Stimulated activated naive CD4-positive, alpha-beta T cell treated with Interleukin-2 at 50 U/mL for 16 hours (primary cell): ENCODE data around the gene CDC37L1.

Experiments
- DNase-seq: peaks from one replicate; lab custom pipeline; 2025; lab: John Stamatoyannopoulos, UW

Gene CDC37L1

DNA sequence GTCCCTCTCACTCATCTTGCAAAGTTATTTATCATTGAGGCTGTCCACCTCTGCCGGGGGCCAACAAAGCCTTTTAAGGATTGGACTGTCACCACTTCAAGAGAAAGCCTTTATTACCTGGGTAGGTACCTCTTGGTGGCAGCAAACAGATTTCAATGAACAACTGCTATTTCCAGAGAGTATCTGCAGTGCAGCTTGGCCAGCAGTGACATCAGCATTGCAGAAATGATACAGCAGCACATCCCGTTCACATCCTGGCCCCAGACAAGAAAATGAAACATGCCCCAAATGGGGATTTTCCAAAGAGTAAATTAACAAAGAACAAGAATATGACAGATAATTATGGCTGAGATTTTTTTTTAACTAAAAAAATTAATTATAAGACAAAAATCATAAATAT is 10.8 kb upstream of the CDC37L1 start:
- DNase-seq: no peak

DNA sequence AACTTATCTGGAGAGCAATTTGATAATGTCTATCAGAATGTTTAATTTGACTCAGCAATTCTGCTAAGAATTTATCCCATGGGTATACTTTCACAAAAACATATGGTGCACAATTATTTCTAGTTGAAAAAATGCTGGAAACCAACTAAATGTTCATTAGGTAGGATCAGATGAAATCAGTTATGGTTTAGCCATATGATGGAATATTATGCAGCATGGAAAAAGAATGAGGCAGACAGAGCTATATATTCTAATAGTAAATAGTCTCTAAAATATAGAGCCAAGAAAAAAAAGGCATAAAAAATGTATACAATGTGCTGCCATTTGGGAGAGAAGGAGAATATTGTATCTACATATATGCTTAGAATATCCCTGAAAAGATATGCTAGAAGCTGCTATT is 9.5 kb upstream of the CDC37L1 start:
- no peak for DNase-seq

DNA sequence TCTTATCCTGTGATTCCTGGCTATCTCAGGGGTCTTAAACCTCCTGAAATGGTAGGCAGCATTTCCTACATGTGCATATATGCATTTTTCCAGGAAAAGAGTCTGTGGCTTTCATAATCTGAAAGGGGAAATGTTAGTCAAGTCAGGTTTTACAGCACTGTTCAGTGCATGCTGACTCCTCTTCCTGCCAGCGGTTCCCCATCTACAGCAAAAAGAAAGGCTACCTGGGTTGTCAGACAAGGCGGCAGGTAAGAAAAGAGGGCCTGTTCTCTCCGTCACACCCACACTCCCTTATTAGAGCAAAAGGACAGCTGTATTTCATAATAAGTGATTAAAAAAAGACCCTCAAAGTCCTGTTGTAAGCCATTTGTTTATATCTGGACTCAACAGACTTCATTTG is 8.8 kb upstream of the CDC37L1 start:
- no peak for DNase-seq

DNA sequence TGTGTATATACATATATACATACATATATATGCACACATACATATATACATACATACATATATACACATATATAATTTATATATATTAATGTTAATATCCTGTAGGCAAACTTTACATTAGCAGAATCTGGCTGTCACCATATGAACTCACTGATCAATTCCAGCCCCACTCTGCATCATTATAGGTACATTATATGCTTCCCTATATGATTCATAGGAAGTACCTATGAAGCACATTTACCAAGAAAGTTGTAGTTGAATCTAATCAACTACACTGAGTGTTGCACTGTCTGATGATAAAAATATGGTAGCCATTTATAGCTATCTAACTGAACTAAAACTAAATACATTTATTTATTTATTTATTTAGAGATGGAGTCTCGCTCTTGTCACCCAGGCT is 7.6 kb upstream of the CDC37L1 start:
- DNase-seq: no peak

DNA sequence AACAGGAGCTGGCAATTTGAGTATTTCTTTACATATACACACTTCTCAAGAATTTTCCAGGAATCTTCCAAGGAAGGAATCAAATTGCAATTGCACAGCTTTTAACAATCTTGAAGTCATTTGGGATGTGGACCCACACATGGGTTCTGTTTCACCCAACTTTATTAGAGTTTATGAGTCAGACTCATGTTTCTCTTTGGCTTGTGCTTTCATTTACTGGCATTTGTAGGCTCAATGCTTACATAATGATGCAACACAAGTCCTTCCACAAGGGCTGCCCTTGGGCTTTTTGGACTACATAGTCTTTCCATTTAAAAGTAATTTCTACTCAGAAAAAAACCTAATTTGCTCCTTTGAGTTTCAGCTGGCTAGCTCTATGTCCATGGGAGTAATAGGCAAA is 4.6 kb upstream of the CDC37L1 start:
- no peak for DNase-seq

DNA sequence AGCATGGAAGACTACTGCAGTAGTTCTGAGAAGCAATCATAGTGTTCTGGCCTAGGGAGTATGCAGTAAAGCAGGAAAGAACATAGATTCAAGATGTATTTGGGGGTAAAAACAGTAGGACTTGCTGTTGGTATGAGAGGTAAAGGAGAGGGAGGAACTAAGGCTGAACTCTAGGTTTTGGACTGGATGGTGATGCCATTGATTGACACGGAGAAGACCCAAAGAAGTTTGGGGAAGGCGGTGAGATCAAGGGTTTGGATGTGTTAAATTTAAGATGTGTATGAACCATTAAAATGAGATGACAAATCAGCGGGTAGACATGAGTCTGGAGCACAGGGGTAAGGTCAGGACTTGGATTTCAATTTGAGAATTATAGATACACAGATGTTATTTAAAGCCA is 2.0 kb upstream of the CDC37L1 start:
- no peak for DNase-seq

DNA sequence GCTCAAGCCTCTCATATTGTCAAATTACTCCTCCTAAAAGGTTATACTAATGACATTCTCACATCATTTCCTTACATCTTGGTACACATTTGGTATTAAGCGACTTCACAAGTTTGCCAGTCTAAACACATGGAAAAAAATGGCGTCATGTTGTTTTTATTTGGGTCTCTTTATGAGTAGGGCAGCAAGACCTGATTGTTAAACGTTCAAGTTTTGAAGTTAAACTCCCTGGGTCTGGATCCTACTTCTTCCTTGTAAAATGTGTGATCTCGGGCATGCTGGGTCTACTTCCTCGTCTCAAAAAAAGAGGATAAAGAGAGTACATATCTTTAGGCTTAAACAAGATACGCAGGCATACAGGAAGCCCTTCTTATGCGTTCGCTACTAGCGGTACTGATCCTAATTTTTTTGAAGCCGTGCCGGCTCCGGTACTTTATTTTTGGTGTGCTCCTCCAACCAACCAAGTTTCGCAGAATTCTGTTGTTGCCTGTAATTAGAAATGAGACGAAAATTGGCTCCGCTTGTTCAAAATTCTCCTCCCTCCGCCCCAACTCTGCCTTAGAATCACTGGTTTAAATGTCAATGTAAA is 596 bp upstream of the CDC37L1 start:
- DNase-seq: no peak

DNA sequence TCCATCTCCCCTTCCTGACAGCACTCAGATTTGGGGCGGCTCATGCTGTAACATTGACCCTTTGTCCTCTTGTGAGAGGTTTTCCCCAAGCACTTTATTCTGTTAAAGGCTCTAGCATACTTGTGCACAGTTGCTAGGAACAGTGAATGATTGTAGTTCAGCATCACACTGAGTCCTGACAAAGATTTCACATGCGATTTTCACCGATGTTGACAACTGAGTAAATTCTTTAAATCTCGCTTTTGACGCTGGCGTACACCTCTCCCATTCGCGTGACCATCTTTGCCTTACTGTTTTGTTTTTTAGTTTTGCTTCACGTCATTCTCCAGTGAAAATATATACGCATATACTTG is 780 bp downstream of the CDC37L1 start:
- no peak for DNase-seq

DNA sequence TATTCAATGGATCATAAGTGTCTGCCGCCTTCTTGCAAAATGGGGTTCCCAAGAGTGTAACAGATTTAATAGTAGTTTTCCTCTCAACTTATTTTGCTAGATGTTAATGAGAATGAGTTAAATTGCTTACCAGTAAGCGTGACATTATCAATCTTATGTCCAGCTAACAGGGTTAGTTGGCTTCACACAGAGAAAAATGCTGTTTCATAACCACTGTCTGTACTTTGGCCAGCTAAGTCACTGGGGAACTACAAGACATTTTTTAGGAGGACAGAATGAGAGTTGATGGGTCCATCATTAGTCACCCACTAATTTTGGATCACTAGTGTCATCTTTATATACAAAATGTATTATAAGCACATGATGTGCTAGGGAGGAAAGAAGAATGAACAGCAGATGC is 1.4 kb downstream of the CDC37L1 start:
- DNase-seq: no peak

DNA sequence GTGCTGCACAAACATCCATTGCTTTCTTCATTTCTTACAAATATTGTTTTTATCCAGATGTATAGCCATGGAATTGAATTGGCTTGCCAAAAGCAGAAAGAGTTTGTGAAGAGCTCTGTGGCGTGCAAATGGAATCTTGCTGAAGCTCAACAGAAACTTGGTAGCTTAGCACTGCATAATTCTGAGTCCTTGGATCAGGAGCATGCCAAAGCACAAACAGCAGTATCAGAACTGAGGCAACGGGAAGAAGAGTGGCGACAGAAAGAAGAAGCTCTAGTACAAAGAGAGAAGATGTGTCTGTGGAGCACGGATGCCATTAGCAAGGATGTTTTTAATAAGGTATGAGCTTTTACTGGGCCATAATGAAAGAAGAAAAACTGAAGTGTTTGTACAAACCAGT is 5.5 kb downstream of the CDC37L1 start:
- DNase-seq: no peak

DNA sequence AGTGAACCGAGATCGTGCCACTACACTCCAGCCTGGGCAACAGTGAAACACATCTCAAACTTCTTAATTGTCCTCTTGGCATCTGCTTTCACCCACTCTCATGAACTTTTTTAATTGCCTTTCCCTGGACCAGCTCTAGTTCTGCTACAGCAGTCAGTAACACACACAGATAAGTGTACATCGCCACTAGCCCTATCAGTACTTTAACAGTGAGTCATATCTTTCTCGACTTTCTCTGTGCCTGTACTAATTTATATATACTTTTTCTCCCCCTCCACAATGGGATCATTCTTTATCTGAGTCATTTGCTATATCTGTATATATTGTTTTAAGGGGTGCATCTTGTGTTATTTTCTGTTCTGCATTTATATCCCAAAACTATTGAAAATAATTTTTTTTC is 6.7 kb downstream of the CDC37L1 start:
- no peak for DNase-seq

DNA sequence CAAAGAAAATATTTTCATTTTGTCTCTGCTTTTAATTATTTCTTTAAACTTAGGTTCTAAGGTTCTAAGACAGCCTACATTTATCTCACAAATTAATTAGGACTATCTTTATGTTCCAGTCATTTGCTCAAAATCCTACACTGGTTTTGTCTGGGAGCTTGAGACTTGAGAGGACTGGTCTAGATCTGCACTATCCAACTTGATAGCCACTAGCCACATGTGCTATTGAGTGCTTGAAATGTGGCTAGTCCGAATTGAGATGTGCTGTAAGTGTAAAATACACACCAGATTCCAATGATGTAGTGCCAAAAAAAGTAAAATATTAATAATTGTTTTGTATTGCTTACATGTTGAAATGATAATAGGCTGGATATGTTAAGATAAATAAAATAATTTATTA is 7.2 kb downstream of the CDC37L1 start:
- DNase-seq: no peak

DNA sequence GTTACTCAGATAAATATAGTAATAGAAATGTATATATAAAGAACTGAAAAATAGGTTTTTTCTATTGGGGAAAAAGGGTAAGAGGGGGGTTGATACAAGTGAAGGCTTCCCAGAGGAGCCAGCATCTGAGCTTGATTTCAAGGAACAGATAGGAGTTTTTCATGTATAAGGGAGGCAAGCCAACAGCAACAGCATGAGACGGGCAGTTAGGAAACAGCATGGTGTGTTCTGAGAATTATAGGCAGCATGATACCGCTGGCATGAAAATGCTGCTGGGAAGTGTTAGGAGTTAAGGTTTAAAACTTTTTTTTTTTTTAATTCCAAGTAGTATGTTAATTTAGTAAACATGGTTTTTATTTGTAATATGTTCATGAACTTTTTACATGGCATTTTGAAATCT is 9.7 kb downstream of the CDC37L1 start:
- no peak for DNase-seq

DNA sequence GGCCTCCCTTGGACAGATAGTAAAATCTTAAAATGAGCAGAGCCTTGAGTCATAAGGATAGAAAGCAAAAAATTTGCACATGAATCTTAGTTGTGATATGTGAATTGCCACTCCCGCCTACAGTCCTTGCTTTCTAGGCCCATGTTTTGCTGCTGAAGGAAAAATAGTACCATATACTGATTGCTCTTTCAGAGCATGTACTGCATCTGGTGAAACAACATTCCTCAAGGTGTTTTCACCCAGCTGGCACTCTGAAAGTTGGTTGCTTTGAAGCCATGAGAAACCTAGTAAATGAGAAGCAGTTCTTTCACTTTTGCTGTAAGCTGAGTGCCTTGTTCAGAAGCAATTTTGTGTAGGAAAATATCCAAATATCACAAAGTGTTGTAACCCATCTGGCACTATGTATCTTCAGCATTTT is 10.3 kb downstream of the CDC37L1 start:
- DNase-seq: peak; percentile 15

DNA sequence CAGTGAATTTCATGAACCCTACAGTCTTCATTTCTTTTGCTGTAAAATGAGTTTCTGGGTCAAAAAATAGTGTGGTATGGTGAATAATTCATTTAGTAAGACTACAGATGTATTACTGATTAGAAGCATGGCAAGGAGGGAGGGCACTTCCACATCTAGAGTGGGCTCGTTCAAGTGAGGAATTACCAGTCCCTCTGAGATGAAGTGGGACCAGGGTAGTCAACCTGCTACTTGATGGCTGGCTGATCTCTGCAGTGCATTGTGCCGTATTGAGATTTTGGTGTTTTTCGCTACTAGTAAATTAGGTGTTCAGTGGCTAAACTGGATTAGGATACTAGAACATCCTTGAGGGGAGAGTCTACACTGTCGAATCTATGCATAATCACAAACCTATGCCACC is 10.8 kb downstream of the CDC37L1 start:
- no peak for DNase-seq

DNA sequence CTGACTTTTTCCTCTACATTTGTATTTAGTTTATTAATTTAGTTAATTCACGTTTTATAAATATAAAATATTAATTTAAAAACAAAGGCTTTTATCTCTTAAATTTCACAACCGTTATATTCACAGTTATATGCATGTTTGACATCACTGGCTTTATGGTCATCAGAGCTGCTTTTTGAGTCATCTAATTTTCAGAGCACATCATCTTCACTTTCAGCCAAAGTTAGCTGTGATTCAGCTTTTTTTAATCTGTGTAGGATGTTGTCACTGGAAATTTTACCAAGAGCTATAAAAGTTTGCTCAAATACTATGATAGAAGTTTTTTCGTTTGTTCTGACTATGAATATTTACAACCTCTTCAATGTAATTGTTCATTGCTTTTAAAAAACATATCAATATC is 12.4 kb downstream of the CDC37L1 start:
- DNase-seq: no peak

DNA sequence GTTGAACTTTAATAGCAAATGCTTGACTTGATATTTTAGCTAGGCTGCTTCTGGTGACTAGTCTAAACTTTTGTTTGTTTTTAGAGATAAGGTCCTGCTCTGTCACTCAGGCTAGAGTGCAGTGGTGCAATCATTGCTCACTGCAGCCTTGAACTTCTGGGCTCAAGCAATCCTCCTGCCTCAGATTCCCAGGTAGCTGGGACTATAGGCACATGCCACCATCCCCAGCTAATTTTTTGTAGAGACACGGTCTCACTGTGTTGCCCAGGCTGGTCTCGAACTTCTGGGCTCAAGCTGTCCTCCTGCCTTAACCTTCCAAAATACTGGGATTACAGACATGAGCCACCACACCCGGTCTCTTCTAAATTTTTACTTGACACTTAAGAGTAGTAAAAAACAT is 20.7 kb downstream of the CDC37L1 start:
- DNase-seq: no peak

DNA sequence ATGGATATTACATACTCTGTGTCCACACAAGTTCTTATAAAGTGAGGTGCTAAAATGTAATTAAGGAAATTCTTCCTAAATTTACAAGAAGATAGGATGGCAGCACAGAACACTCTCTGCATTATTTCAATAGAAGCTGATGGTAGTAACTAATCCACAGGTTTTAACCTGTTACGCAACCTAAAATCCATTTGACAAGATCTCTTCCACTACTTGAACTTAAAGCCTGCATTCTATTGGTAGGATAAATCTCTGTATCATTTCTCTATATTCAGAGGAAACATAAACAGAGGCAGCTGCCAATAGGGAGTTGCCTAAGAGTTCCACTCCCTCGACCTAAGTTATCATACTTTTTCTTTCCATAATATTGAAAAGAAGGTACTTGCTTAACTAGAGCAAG is 21.6 kb downstream of the CDC37L1 start:
- no peak for DNase-seq

DNA sequence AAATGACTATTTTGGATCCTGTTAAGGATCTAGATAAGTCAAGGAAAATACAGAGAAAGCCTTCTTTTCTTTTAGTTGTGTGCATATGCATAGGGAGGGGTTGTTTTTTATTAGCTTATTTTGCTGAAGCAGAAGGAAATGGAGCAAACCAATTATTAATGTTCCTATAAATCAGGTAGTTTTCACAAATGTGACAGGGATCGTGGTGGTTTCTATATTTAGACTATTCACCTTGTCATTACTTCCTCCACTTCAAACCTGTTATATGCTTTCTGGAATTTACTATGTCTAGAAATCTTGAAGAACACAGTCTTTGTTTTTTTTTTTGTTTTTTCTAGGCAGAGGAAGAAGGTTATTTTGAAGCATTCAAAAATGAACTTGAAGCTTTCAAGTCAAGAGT is 22.2 kb downstream of the CDC37L1 start:
- DNase-seq: no peak

DNA sequence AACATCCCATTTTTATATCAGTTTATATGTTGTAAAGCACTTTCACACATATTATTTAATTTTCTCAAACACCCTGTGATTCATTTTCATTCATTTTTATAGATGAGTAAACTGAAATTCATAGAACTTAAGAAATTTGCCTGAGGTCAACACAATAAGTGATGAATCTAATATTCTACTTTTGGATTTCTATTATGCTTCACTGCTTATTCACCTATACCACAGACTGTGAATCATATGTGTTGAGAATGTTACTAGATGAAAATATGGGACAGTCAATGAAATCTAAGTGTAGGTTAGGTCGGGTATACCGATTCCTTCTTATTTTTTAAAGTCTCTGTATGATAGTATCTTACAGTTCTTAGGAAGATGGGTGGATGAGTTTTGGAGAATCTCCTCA is 24.8 kb downstream of the CDC37L1 start:
- DNase-seq: no peak

DNA sequence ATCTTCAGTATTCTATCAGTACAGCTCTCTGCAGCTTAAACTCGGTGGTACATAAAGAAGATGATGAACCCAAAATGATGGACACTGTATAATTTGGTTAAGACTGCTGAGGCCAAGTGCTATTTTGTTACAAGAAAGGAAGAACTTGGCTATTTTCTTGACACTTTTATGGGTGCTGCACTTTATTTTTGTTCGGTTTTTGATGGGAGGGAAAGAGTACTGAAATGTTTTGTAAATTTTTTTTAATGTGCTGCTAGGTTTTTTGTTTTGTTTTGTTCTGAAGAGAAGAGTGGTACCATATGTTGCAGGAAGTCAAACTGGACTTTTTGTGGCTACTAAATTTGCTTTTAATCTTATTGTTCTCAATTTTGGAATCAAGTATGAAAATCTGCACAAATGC is 26.7 kb downstream of the CDC37L1 start:
- no peak for DNase-seq

DNA sequence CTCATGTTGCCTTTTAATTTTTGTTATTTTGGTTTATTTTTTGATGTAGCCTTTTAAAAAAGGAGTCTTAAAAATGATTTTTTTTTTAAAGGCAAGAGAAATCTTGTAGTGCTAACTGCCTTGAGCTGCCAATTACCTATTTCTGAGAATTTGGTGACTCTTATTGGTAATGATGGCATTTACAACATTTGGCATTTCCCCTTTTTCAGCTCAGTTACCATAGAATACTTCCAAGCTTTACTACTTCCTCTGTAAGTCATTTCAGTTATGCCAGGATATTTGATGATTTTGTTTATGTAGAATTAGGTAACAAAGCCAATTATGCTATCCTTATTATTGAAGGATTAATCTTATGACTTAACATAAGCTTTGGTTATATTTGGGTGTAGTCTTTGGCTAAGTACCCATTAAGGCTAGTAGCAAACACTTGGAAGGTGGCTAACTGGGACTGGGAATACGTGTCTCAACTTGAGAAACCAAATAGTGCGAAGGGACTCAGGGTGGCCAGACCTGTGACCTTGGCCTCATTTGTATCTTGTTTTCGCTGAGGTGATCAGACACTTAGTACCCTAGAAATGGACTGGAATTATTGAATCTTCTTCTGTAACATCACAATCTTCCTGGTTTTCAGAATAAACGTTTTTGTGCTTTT is 27.7 kb downstream of the CDC37L1 start:
- DNase-seq: no peak

DNA sequence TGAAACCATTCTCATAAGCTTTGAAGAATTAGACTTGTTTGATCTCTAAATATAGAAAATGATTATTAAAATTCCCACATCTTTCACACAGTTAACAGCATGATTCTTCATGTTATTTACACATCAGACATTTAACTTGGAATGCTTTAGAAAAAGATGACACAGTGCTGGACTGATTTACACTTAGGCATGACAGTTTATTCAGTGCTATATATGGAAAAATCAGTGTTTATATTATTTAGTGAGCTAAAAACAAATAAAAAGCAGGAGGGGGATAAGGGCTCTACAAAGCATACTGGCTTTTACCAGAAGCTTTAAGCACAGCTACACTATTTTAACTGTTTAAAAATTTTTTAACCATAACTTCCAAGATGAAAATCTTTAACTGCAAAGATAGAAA is 30.0 kb downstream of the CDC37L1 start:
- no peak for DNase-seq

DNA sequence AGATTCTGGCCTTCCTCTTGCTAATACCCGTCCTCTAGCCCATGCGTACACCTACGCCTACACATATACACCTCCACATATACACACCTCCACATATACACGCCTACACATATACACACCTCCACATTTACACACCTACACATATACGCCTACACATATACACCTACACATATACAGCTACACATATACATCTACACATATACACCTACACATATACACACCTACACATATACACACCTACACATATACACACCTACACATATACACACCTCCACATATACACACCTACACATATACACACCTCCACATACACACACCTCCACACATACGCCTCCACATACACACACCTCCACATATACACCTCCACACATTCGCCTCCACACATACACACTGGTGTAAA is 34.5 kb downstream of the CDC37L1 start:
- DNase-seq: no peak
